Fibroblast of lung (primary cell): ENCODE data around the gene GALNT2.

ENCODE experiments used
- EZH2 ChIP-seq: IDR thresholded peaks from 2 replicates; pipeline ENCODE4 v1.5.1; 2012; ENCODE audit warnings: low read length, control low read depth, mild to moderate bottlenecking; ENCODE audit errors: missing control alignments
- TF ChIP-seq, protein P1 (sequence below), 2 donors: IDR thresholded peaks in 1 of 2; conservative IDR thresholded peaks in 1 of 2; 1 replicate in 1 of 2; 2 replicates in 1 of 2; pipeline ENCODE4 v1.5.1; 2011 to 2012; ENCODE audit warnings: low read length in 2 of 2, control low read depth in 1 of 2, inconsistent platforms in 1 of 2, low read depth in 1 of 2, mild to moderate bottlenecking in 1 of 2

DNA sequence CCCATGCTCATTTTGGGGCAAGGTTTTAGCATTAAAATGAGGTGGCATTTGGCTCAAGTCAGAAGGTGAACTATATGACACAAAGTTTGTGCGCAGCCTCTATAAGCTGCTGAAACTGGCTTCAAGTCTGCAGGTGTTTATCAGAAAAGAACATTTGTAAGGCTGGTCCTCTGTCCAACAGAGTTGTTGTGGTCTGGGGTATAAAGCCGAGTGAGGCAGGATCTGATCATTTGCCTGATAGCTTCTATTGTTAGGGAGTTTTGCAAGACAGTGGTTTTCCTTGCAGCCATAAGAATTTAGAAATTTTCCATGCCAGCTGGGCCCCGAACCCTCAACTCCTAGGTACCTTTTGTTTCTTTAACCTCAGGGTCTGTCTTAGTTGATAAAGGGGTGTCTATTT, 228.3 kb downstream of the GALNT2 start:
- no peak for TF ChIP-seq EZH2
- TF ChIP-seq, protein P1, sequence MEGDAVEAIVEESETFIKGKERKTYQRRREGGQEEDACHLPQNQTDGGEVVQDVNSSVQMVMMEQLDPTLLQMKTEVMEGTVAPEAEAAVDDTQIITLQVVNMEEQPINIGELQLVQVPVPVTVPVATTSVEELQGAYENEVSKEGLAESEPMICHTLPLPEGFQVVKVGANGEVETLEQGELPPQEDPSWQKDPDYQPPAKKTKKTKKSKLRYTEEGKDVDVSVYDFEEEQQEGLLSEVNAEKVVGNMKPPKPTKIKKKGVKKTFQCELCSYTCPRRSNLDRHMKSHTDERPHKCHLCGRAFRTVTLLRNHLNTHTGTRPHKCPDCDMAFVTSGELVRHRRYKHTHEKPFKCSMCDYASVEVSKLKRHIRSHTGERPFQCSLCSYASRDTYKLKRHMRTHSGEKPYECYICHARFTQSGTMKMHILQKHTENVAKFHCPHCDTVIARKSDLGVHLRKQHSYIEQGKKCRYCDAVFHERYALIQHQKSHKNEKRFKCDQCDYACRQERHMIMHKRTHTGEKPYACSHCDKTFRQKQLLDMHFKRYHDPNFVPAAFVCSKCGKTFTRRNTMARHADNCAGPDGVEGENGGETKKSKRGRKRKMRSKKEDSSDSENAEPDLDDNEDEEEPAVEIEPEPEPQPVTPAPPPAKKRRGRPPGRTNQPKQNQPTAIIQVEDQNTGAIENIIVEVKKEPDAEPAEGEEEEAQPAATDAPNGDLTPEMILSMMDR (conservative IDR thresholded peaks at IDR 0.05 in 1 of 2, IDR thresholded peaks at IDR 0.05 in 1 of 2; ENCODE audit: low read depth in 1 of 2, low read length in 2 of 2), result no peak
